ENCODE measurements around the gene TECR.
A peak's percentile ranks its signal among the peaks of the same experiment; 100 is the strongest.

TECR gene

DNA sequence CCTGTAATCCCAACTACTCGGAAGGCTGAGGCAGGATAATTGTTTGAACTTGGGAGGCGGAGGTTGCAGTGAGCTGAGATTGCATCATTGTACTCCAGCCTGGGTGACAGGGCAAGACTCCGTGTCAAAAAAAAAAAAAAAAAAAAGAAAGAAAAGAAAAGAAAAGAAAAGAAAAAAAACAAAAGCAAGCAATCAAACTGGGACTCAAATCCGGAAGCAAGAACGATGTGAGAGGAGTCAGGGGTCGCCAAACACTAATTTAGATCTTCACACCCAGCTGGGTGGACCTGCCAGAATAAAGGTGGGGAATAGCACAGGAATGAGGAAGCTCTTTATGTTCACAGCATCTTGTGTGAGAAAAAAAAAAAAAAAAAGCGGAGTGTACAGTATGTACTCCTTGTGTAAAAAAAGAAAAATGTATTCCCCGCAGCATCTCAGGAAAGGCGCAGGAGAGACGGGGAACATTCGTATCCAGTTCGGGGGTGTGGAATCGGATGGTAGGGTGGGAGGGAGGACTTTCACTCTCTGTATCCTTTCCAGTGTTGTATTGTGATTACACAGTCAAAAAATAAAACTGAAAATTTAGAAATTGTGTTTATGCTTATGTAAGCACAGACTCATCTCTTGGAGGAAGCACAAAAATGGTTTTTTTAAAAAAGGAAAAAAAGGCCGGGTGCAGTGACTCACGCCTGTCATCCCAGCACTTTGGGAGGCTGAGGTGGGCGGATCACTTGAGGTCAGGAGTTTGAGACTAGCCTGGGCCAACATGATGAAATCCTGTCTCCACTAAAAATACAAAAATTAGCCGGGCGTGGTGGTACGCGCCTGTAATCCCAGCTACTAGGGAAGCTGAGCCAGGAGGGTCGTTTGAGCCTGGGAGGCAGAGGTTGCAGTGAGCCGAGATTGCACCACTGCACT is 18.8 kb upstream of the TECR start:
- no peak for DNase-seq

DNA sequence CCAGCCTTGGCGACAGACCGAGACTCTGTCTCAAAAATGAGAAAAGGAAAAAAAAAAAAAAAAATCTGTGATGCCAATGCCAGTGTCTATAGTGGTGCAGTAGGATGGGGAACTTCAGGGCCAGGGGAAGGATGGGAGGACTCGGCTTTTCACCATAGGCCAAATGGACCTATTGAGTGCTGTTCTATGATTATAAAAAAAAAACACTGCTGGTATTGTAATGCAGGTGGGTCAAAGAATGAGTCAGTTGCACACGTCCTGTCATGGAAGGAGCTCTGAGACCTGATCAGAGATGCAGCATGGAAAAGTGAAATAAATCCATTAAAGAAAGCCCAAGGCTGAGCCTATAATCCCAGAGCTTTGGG is 18.2 kb upstream of the TECR start:
- no peak for DNase-seq

DNA sequence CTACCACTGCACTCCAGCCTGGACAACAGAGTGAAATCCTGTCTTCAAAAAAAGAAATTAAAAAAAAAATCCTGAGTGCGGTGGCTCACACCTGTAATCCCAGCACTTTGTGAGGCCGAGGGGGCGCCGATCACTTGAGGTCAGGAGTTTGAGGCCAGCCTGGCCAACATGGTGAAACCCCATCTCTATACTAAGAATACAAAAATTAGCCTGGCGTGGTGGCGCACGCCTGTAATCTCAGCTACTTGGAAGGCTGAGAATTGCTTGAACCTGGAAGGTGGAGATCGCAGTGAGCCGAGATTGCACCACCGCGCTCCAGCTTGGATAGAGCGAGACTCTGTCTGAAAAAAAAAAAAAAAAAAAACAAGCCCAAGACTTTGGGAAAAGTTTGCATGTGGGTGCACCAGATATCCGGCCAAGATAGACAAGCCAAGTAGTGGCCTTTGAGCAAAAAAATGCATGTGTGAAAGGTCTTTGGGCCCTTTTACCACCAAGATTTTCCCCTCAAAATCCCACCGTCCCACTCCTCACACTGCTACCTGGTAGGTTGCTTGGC is 16.9 kb upstream of the TECR start:
- no peak for DNase-seq

DNA sequence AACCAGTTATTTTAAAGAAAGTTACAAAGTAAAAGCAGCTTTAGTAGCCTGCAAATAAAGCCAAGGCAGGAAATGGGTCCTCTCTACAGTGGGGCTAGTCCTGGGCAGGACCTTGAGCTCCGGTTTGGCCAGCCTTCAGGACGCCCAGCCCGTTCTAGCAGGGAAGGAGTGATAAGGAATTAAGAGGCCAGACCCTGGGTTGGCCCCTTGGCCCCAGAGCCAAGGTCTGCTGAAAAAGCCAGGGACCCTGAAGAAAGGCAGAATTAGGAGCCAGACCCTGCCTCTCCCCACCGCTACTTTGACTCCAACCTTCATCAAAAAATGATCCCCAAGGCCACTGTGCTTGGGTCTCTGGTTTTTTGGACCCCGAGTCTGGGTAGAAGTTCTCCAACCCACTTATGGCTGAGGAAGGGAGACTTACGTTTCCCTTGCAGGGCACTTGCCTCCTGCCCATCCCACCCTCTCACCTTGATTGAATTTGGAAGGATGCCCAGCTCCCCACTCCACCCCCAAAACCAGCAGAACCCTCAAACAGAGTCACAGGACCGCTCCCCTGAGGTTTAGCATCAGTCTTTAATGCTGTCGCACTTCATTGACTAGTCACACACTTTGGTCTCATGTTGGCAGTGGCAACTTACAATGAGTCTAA is 15.1 kb upstream of the TECR start:
- DNase-seq: no peak

DNA sequence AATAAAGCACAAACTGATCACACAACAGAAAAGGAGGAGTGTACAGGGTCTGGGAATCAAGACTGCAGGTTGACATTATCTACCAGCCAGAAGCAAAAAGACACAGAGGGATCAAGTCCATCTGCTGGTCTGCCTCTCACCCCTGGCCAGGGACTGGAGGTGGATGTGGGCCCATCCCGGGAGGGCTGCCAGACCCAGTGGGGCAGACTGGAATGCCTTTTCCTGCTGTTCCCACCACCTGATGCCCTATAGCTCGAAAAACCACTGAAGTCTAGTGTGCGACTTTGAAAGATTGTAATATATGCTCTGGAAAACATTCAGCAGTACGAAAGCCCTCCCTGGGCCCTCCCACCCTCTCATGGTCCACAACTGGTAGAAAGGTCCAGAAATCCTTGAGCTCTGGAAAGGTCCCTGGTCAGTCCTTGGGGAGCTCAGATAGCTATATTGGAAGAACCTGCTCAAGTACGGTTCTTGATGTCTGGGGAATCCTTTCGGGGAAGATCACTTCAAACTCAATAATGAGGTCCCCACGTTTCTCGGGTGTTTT is 13.8 kb upstream of the TECR start:
- DNase-seq: no peak

DNA sequence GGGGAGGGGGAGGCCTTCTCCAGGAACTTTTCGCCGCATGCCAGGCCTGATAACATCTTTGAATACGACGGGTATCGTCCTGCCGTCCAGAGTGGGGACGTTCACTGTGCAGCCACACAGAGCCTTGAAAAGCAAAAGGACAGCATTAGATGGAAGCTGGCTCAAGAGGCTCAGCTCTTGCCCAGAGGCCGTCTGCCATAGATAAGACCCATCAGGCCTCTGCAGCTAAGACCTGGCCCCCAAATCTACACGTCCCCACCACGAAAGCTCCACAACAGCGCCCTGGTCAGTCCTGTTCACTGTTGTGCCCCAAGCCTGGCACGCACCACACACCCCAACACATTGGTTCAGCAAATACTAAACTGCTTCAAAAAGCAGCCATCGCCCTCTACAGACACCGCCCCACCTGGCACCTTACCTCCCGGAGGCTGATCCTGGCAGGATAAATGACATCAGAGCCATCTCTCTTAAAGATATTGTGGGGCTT is 13.3 kb upstream of the TECR start:
- no peak for DNase-seq

DNA sequence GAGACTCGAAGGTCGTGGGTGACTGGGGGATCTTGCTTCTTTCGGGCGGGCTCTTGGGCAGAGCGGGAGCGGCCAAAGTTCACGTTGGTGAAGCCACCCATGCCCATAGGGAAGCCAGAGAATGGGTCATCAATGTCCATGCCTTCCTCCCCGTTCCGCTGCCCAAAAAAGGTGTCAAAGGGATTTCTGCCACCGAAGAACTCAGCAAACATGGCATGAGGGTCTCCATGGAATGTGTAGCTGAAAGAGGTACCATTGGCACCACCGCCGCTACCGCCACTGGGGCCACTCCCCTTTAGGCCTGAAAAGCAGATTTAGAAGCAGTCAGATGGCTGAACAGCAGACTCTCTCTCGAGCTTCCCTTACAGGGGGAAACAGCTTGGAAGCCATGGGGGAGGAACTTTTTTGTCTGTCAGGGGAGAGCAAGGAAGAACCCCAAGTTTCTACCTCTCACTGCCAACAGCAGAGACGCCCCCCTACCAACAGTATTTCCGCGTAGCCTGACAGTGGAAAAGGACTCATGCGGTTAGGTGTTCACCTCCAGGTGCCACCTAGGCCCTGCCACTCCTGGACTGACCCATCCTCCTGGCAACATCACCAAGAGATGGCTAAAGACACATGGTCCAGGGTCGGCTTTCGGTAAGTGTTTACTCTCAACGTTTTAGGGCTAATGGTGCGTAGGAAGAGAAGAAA is 12.5 kb upstream of the TECR start:
- DNase-seq: no peak

DNA sequence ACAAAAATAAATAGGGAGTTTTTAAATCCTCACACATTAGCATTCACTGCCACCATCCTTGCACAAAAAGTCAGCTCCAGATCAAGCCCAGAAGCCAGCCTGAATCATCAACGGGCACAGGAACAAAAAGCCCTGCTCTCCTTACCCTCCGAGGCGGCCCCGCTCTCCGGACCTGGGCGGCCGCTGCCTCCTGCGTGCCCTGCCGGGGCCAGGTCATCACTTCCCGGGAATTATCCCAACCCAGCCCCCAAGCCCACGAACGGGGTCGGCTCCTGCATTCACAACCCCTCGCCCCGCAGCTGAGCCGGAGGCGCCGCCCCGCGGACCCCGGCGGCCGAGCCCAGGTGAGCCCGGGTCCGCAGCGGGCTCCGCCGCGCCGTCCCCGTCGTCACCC is 12.0 kb upstream of the TECR start:
- DNase-seq: no peak

DNA sequence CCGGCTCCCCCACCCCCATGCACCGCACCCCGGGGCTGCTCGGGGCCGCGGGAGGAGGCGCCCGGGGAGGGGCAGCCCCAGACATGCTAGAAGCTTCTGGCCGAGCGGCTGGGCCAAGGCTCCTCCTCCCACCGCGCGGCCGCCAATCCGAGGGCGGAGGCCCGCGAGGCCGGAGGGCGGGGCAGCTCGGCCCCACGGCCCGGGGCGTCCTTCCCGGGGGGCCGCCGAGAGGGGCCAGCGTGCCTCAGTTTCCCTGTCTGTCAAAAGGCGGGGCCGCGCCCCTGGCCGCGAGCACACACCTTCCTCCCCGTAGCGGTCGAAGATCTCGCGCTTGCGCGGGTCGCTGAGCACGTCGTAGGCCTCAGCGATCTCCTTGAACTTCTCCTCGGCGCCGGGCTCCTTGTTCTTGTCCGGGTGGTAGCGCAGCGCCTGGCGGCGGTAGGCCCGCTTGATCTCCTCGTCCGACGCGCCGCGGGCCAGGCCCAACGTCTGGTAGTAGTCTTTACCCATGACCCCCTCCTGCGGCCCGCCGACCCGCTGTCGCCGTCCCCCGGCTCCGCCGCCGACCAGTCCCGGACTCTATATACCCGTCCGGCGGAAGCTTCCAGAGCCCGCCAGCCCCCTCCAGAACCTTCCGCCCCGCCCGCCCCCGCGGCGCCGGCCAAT is 11.4 kb upstream of the TECR start, which contains the start of gene DNAJB1:
Gene DNAJB1, minus strand, starts transcription at position 558 of the 666 bp plus-strand sequence. Its CDS starts 48 bp downstream, at position 510.
- peak; percentile 71 for DNase-seq

DNA sequence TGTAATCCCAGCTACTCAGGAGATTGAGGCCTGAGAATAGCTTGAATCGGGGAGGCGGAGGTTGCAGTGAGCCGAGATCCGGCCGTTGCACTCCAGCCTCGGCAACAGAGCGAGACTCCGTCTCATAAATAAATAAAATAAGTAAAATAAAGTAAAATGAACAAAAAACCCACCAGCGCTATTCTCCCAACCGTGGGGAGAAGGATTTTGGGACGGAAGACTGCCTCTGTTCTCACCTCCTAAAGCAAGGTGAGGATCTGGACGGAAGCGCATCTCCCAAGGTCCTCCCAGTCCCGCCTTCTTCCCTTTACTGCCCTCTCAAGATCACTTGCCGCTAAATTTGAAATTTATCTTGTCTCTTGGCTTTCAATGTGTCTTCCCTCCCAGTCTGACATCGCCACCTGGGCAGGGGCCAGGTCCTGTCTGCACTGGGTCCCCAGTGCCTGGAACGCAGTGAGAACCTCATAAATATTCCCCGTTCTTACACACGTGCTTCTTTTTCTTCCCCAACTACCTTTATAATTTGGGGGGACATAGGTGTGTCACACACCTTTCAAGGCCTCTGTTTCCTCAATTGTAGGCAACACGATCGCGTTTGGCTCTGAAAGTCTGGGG is 10.0 kb upstream of the TECR start:
- no peak for DNase-seq

DNA sequence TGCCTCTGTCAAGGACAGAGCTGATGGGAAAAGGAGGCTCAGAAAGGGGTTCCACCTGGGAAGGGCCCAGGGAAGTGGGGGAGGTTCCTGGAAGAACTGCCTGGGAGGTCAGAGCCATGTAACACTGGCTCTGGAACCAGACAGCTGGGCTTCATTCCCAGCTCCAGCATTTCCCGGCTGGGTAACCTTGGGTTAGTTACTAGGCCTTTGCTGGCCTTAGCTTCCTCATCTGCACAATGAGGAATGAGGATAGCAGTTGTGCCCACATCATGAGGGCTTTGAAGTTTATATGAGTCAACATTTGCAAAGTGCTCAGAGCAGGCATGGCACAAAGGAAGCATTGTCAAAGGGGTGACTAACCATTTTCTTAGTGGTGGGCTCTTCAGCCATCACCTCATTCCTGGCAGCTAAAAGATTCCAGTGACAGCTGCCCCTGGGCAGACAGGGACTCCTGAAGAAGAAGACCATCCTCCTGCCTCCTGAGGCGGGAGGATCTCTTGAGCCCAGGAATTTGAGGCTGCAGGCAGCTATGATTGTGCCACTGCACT is 9.5 kb upstream of the TECR start:
- no peak for DNase-seq

DNA sequence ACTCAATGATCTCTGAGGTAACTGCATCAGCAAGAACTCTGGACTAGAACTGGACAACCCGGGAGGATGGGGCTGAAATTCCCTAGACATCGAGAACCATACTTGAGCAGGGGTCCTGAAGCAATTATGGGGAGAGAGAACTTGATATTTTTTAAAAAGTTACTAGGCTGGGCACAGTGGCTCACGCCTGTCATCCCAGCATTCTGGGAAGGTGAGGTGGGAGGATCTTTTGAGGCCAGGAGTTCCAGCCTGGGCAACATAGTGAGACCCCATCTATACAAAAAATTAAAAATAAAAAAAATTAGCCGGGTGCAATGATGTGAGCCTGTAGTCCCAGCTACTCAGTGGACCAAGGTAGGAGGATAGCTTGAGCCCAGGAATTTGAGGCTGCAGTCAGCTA is 8.9 kb upstream of the TECR start:
- DNase-seq: no peak

DNA sequence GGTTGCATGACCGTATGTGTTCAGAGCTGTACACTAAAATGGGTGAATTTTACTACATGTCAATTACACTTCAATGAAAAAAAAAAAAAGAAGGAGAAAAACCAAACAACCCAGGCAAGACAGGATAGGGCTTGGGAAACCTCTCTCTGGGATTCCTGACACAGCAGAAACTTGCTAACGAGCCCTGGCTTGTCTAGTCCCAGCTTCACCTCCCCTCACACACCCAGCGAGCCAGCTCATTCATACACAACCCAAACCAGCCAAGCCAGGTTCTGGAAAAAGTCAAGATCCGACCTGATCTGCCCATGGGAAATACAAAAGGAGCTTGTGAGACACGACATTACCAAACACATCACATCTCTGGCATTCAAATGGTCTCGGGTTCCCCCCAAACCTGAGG is 3.7 kb upstream of the TECR start:
- DNase-seq: no peak

DNA sequence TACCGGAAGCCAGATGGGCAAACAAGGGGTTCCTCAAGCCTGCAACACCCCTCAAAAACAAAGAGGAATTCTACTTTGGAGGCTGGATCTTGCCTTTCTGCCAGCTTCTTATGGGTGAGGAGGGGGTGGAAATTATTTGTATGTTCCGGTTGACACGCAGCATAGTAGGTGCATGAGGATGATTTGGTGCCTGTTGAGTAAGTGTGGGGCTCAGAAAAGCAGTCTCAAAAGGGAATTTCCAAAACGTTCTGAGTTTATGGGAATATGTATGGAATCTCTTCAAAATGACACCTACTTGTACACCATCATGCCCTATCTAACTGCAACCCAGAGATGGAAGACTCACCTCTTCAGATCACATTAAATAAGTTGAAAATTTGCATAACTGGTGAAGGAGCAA is 3.0 kb upstream of the TECR start:
- no peak for DNase-seq

DNA sequence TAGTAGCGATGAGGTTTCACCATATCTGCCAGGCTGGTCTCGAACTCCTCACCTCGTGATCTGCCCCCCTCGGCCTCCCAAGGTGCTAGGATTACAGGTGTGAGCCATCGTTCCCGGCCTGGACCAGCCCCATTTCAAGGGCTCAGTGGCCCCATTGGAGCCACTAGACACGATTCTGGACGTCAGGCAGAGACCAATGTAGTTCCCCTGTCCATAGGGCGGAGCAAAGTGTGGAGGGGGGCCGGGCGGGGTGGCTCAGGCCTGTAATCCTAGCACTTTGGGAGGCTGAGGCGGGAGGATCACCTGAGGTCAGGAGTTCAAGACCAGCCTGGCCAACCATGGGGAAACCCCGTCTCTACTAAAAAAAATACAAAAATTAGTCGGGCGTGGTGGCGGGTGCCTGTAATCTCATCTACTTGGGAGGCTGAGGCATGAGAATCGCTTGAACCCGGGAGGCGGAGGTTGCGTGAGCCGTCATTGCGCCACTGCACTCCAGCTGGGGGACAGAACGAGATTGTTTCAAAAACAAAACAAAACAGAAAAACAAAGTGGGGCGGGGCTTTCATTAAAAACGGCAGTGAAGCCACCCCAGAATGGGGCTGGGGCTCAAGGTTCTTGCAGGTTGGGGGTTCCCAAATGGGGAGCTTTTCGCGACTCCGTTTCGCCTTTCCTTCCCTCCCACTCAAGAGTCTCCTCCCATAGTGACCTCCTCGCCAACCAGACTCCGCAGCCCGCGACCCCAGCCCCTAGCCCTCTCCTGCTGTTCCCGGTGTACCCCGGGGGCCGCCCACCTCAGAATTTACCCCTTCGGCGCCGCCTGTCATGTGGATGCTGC is 758 bp upstream of the TECR start:
- no peak for DNase-seq

DNA sequence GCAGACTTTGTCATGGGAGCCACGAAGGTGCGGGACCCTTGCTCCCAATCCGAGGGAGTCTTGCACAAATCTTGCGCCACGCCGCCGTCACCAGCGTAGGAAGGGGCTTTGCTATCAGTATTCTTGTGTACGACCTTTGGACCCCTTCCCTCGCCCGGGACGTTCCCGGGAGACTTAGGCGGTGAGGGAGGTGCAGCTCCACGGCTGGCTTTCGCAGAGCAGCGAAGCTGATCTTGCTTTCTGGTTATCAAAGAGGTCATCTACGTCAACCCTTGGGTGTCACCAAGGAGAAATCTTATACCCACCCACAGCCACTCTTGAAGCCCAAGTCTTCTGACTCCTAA is 583 bp downstream of the TECR start:
- no peak for DNase-seq

DNA sequence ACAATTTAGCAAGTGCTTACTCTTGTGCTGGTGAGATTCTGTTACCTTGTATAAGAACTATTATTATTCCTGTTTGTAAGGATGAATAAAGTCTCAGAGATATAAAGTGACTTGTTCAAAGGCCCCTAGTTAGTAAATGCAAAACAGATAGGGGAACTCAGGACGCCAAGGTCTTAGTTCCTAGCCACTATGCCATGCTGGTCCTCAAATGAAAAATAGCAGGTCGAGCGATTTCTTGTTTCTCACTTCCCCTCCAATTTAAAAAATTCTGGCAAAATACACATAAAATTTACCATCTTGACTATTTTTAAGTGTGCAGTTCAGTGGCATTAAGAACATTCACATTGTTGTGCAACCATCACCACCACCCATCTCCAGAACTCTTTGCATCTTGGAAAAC is 1.1 kb downstream of the TECR start:
- DNase-seq: no peak

DNA sequence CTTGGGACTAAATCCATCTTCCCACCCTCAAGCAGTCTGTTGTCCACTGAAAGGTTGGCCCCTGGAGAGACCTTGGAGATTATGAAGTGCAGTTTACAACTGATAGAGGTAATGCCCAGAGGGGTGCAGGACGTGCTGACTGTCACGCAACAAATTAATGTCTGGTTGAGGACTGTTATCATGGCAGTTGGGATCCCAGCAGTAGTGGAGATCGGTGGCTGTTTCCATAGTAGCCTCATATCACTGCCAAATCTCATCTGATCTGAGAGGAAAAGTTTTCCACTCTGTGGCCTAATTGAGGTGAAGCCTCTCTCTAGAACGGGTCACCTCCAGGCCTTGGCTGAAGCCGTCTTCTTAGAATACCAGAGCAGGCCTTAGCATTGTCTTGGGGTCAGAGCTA is 4.1 kb downstream of the TECR start:
- DNase-seq: no peak

DNA sequence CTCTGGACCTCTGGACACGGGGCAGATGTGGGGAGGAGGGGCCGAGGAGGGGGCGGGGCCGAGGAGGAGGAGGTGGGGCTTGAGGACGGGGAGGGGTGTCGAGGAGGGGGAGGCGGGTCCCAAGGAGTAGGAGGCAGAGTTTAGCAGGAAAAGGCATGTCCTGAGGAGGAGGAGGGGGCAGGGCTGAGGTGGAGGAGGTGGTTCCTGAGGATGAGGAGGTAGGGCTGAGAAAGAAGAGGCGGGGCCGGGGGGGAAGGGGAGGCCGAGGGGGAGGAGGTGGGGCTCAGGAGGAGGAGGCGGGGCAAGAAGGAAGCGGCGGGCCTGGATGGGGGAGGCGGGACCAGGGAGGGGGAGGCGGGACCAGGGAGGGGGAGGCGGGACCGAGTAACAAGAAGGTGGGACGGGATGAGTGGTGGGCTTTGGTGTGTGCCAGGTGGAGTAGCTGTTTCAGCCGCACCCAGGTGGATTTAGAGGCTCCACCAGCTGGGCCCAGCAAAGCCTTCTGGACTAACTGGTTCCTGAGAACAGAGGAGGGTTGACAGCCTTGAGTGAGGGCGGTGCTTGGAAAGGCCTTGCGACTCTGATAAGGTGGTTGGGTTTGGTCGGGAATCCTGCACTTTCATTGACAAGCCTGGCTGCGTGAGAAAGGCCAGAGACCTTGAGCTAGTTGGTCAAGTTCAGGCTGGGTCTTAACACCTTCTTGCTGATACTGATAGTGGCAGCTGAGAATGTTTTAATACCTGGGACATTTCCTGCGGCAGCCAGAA is 7.7 kb downstream of the TECR start:
- DNase-seq: peak; percentile 21
